GM12864 (cell line): ENCODE measurements around the gene YAE1.

Source experiments
- DNase-seq: peaks from one replicate; pipeline ENCODE4 v3.0.0-alpha.2; 2011; ENCODE audit warnings: low read depth
- H3K4me3 ChIP-seq: 2 replicates; pipeline ENCODE4 v1.5.1; 2011; ENCODE audit warnings: mild to moderate bottlenecking, low read depth, low read length, control low read depth
- TF ChIP-seq, protein P1 (sequence below): IDR thresholded peaks from 2 replicates; pipeline ENCODE4 v1.5.1; 2011; ENCODE audit warnings: low read depth, mild to moderate bottlenecking, moderate library complexity, low read length, control low read depth, inconsistent platforms; ENCODE audit errors: missing control alignments

The YAE1 gene

DNA sequence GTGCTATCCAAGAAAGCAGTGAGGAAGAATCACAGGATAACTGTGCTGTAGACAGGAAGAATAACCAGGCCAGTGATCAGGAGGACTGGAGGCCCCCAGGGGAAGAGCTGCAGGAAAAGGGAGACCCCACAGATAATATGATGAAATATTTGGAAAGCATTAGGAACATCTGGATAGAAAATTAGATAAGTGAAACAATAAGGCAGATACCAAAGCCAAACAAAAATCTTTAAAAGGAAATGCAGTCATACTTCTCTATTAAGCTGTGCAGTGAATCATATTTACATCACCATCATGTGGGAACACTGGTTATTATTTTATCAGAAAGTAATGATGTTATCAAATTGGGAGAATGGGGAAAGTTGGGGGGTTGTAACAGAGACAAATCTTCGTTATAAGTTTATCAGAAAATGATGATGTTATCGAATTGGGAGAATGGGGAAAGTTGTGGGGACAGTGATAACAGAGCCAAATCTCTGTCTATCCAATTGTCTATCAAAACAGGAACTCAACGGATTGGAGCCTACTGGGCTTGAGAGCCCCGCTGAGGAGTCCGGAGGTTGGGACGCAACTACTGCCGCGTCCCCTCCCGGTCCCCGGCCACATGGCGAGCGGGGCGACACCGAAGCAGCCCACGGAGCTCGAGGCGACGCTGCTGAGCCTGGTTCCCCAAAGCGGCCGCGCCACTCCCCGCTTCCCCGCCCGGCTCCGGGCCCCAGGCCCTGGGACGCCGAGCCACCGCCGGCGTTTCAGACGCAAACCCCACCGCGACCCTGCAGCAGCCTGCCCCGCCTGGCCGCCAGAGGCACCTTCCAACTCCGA, 43.1 kb downstream of the YAE1 start:
- TF ChIP-seq, protein P1, sequence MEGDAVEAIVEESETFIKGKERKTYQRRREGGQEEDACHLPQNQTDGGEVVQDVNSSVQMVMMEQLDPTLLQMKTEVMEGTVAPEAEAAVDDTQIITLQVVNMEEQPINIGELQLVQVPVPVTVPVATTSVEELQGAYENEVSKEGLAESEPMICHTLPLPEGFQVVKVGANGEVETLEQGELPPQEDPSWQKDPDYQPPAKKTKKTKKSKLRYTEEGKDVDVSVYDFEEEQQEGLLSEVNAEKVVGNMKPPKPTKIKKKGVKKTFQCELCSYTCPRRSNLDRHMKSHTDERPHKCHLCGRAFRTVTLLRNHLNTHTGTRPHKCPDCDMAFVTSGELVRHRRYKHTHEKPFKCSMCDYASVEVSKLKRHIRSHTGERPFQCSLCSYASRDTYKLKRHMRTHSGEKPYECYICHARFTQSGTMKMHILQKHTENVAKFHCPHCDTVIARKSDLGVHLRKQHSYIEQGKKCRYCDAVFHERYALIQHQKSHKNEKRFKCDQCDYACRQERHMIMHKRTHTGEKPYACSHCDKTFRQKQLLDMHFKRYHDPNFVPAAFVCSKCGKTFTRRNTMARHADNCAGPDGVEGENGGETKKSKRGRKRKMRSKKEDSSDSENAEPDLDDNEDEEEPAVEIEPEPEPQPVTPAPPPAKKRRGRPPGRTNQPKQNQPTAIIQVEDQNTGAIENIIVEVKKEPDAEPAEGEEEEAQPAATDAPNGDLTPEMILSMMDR = peak; percentile 11

DNA sequence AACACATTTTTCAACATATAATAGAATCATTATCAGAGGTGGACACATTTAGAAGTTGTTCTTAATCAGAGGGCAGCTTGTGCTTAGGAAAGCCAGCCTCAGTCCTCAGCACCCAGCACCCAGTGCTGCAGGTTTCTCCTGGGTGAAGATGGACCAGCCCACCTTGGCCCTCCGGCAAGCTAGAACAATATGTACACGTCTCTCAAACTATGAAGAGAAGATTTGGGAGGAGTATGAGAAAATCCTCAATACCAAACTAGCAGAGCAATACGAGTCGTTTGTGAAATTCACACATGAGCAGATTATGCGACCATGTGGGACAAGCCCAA, 43.7 kb downstream of the YAE1 start:
- TF ChIP-seq, protein P1 = no peak
- H3K4me3 ChIP-seq = no peak overlapping the region
- DNase-seq = no peak

More for the DNA sequence above, 43.1 kb downstream of the YAE1 start:
- no peak for DNase-seq
- H3K4me3 ChIP-seq = no peak overlapping the region; the same call in 1 of the 2 replicates

DNA sequence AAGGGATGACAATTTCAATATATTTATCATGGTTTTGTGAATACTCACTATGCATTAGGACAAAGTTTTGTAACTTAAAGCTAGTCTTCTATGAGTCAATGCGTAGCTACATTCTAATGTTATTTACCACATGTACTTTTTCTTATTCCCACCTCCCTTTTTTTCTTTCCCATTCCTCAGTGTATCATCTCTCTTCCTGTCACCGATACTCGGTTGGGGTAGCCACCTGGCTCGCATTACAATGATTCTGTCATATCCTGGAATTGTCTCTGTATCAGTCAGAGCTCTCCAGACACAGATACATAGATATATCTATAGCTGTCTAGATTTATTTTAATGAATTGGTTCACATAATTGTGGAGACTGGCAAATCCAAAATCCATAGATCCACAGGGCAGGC, 47.4 kb downstream of the YAE1 start:
- TF ChIP-seq, protein P1 = no peak
- no peak overlapping the region for H3K4me3 ChIP-seq
- DNase-seq = no peak

DNA sequence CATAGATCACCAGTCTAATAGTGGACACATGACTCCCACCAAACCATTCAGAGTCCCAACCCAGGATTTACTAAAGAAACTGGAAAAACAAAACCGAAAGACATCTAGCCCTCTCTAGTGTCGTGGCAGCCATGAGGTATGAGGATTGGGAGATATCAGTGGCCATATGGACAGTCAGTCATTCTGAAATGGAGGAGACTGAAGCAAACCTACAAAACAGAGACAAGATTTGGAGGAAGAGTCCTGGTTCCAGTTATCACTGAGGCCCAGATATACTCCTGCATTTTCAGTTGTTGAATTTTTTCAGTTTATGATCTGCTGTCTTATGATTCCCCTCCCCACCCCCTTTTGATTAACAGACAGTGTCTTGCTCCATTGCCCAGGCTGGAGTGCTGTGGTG, 48.1 kb downstream of the YAE1 start:
- TF ChIP-seq, protein P1 = no peak

DNA sequence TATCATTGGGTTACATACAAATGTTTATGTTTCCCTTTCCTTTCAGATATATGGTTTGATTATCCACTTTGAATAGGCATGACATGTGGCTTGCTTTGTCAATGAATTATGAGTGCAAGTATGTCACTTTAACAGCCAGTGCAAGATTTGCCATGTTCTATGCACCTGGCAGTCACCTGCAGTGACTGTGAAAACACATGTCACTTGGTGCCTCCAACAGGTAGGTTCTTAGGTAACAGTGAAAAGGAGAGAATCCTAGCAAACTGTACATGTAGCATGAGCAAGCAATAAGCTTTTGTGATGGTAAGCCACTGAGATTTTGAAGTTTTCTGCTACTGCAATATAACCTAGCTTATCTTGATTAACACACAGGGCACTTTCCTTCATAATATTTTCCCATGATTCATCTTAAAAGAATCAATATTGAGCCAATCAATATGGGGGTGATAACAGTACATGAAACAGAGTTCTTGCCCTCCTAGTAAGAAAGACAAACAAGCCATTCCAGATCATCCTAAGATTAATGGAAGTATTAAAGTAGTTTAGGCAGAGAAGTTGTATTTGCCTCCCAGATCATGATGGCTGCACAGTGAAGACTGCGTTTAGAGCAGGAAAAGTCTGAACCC, 49.3 kb downstream of the YAE1 start:
- no peak for DNase-seq
- TF ChIP-seq, protein P1 = no peak
- no peak overlapping the region for H3K4me3 ChIP-seq

More for the DNA sequence above, 48.1 kb downstream of the YAE1 start:
- DNase-seq = no peak
- H3K4me3 ChIP-seq = no peak overlapping the region

DNA sequence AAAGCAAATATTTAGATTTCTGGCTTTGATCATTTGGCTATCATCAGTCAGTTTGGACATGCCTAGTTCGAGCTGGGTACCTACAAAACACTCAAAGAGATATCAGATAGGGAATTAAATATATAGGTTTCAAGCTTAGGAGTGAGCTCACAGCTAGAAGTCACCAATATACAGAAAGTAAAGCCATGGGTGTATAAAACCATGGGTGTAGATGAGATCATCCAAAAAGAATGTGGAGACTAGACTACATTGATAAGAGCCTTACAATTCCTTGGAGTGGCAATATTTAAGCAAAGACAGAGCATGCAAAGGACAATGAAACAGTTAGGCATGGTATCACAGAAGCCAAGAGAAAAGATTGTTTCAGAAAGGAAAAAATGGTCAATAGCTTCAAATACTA, 49.9 kb downstream of the YAE1 start:
- DNase-seq = no peak
- TF ChIP-seq, protein P1 = no peak
- no peak overlapping the region for H3K4me3 ChIP-seq

DNA sequence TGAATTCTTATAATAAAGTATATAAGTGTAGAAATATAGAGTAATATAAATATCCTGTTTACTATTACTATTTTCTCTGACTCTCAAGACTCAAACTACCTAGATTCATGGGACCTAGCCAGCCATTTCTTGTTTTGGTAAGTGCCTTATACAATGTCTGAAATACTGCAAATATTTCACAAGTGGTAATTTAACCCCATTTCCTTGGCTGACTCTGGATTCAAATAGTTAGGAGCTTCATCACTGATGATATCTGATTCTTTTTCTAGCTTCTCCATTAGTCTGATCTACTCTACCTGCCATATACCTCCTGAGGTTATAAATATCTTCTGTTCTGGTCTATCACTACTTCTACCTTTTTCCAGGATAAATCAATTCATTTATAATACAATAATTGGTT, 50.8 kb downstream of the YAE1 start:
- no peak for DNase-seq
- H3K4me3 ChIP-seq = no peak overlapping the region
- TF ChIP-seq, protein P1 = no peak
